Brain microvascular endothelial cell (primary cell): ENCODE results near the gene TEX2.

Experiments
- DNase-seq: peaks from one replicate; pipeline ENCODE4 v3.0.0-alpha.2; 2020
- H3K27ac ChIP-seq: fragments of 250-450 bp; sonication (Bioruptor Pico); 2 replicates; pipeline ENCODE4 v1.5.1; 2020; ENCODE audit warnings: mild to moderate bottlenecking, moderate library complexity
- H3K27me3 ChIP-seq: fragments of 250-450 bp; sonication (Bioruptor Pico); replicated peaks from 2 replicates; pipeline ENCODE4 v1.5.1; 2020; ENCODE audit warnings: mild to moderate bottlenecking
- H3K36me3 ChIP-seq: fragments of 250-450 bp; sonication (Bioruptor Pico); replicated peaks from 2 replicates; pipeline ENCODE4 v1.5.1; 2020; ENCODE audit warnings: mild to moderate bottlenecking
- H3K4me3 ChIP-seq: 2 replicates; pipeline ENCODE4 v1.5.1; 2011; ENCODE audit warnings: low read depth, mild to moderate bottlenecking, control low read depth, low read length, moderate library complexity
- CTCF ChIP-seq: IDR thresholded peaks from 2 replicates; pipeline ENCODE4 v1.5.1; 2011; ENCODE audit warnings: low read depth, mild to moderate bottlenecking, moderate library complexity, low read length, control low read depth, inconsistent platforms; ENCODE audit errors: missing control alignments
- in situ Hi-C: cut with HindIII; loops from 2 replicates; pipeline ENCODE4 v1.10.0; 2017; ENCODE audit warnings: low sequenced_read_pairs, low pct_ligation_motif_present

TEX2 gene

DNA sequence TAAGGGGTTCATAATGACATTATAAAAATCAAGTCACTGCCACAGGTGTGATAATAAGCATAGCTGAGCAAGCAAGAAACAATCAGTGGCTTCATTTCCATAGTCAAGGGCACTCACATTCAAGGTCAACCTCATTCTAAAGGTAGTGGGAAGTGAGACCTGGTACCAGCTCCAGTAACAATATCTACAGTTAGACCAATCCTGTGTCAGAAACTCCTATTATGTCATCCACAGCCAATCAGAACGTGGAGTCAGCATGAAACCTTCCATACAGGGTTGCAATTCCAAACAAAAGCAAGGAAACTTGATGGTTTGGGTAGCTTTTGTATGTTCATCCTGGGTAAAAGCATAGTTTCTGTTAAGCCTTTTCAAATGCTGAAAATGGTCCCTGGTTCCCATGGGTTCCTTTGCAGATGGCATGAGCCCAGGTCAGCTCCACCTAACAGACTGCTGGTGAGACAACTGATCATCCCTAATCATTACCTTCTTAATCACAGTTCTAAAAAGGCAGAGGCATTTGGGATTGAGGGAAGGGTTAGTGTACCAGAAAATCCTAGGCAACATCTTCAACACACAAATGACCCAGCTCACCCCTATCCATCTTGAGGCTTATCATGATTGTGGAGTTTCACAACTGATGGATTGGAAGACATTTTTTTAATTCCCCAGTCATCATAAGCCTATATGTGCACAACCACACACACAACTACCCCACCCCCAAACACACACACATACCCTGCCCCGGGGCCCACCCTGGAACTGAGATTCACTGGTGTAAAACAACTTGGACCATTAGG, 30.4 kb downstream of the TEX2 start:
- H3K27me3 ChIP-seq = no peaks in the 10 kb centered on the region
- no peak overlapping the region for H3K27ac ChIP-seq
- H3K4me3 ChIP-seq = no peak overlapping the region
- no peaks in the 10 kb centered on the region for H3K36me3 ChIP-seq
- no peak for TF ChIP-seq CTCF
- DNase-seq = no peak
- in situ Hi-C loops = no loop called here

DNA sequence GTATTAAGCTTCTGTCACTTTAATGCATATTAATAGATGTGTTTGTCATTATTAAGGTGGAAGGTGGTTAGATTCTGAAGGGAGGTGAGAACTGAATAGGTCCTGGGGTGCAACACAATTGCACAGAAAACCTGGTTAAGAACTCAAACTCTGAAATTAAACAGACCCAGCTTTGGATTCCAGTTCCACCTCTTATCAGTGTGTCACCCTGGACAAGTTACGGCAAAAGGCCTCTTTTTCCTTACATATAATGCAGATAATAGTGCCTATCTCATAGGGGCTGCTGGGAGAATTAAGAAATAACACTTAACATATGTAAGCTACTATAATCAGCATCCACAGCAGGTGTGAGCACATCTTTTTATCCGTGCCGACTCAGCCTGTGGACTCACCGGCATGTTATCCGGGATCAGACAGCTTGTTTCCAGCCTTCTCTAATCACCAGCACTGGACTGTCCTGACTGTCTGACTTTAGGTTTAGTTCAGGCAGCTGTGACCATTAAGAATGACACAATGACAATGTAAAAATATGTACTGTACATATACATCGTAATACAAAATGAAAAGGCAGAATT, 31.4 kb downstream of the TEX2 start:
- Histone ChIP-seq H3K36me3 (no peaks in the 10 kb centered on the region), H3K27me3 (no peaks in the 10 kb centered on the region), H3K27ac (no peak overlapping the region), H3K4me3 (no peak overlapping the region)
- TF ChIP-seq CTCF = no peak
- no peak for DNase-seq
- in situ Hi-C loops = no loop called here

DNA sequence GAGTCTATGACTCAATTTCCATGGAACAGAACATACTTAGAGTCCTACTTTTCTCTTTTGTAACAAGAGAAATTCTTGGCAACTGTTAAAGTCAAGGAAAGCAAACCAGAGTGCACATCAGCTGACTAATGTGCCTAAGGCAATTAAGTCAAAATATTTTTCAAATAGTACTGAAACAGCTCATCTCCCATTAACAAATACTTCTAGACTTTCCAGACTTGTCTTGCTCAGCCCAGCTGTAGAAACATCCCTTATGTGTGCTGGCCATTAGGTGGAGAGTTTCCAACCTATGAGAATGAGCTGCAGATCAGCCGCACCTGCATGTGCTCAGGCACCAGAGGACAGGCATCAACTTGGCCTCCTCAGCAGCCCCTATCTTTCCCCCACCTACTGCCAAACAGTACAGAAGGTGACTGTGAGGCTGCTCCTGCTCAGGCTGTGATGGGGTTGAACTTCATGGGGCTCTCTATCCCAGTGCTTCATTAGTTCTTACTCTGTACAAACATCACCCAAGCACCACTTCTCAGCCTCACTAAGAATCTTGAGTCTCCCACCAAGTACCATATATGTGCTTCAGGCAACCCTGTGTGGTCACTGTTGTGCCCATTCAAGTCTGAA, 32.2 kb downstream of the TEX2 start:
- TF ChIP-seq CTCF = peak; percentile 9
- Histone ChIP-seq H3K27me3 (no peaks in the 10 kb centered on the region), H3K4me3 (no peak overlapping the region), H3K36me3 (no peaks in the 10 kb centered on the region), H3K27ac (no peak overlapping the region)
- peak; percentile 35 for DNase-seq
- in situ Hi-C loops = no loop called here

DNA sequence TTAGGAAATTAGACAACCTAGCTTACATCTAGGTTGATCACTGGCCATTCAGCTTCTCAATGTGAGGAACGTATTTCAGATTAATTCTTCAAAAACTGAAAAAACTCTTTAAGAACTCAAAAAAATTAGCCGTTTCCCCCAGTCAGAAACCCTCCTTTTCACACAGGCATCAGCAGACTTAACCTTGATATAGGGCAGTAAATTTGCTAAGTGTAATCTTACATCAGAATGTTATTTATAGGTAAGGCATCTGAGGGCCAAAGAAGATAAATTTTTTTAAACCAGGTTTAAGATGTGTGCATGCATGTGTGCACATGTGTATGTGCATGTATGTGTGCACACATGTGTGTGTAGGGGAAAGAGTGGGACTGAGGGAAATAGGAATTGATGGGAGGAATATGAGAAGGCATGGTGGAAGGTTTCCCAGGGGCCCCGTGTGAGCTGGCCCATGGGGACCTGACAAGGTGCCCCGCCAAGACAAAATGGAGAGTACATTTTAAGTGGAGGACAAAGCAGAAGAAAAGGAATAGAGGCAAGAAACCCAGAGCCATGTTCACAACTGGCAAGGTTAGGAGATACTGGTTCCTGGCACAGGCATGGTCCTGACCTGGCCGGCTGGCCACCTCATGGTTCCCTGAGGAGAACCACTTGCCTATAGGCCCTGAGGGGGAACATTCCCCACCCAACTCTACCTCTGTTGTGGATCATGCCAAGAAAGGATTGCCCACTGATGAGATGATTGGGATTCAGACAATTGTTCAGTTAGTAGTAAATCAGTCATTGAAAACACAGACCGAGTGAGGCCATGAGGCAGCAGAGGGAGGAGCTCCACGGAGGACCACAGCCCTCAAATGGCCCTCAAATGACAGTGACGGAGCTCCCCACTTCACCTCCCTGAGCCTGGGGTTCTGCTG, 33.0 kb downstream of the TEX2 start:
- Histone ChIP-seq H3K4me3 (no peak overlapping the region), H3K36me3 (no peaks in the 10 kb centered on the region), H3K27ac (no peak overlapping the region), H3K27me3 (no peaks in the 10 kb centered on the region)
- no peak for DNase-seq
- no peak for TF ChIP-seq CTCF
- in situ Hi-C loops = no loop called here

GRCh38 chr17:64226132-64226531, 36.9 kb downstream of the TEX2 start:
- no peak for DNase-seq
- TF ChIP-seq CTCF = no peak
- H3K4me3 ChIP-seq = no peak overlapping the region
- H3K27ac ChIP-seq = no peak overlapping the region
- no peaks in the 10 kb centered on the region for H3K27me3 ChIP-seq
- no peaks in the 10 kb centered on the region for H3K36me3 ChIP-seq
- in situ Hi-C loops = no loop called here
